ENCODE measurements around the gene SUGCT.

DNA sequence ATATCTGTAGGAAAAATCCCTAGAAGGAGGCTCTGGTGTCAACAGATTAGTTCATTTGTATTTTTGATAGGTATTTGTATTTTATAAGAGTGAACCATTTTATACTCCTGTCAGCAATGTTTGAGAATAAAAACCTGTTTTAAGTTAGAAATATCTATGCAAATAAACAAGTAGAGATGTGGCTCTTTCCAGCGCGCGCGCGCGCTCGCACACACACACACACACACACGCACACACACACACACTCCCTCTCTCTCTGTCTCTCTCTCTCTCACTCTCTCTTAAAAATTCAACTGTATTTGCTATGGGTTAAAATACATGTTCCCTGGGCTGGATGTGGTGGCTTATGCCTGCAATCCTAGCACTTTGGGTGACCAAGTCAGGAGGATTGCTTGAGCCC is 113.9 kb downstream of the SUGCT start:
- TF ChIP-seq POLR2AphosphoS5 (IDR thresholded peaks at IDR 0.05; ENCODE audit: low read depth, low read length) (no peak), TAF1 (IDR thresholded peaks at IDR 0.05; ENCODE audit: borderline replicate concordance, insufficient read depth, low read length) (no peak), SIN3A (IDR thresholded peaks at IDR 0.05; ENCODE audit: borderline replicate concordance, insufficient read depth, low read length) (no peak)
- TF ChIP-seq, protein P1, sequence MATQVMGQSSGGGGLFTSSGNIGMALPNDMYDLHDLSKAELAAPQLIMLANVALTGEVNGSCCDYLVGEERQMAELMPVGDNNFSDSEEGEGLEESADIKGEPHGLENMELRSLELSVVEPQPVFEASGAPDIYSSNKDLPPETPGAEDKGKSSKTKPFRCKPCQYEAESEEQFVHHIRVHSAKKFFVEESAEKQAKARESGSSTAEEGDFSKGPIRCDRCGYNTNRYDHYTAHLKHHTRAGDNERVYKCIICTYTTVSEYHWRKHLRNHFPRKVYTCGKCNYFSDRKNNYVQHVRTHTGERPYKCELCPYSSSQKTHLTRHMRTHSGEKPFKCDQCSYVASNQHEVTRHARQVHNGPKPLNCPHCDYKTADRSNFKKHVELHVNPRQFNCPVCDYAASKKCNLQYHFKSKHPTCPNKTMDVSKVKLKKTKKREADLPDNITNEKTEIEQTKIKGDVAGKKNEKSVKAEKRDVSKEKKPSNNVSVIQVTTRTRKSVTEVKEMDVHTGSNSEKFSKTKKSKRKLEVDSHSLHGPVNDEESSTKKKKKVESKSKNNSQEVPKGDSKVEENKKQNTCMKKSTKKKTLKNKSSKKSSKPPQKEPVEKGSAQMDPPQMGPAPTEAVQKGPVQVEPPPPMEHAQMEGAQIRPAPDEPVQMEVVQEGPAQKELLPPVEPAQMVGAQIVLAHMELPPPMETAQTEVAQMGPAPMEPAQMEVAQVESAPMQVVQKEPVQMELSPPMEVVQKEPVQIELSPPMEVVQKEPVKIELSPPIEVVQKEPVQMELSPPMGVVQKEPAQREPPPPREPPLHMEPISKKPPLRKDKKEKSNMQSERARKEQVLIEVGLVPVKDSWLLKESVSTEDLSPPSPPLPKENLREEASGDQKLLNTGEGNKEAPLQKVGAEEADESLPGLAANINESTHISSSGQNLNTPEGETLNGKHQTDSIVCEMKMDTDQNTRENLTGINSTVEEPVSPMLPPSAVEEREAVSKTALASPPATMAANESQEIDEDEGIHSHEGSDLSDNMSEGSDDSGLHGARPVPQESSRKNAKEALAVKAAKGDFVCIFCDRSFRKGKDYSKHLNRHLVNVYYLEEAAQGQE (IDR thresholded peaks at IDR 0.05; ENCODE audit: insufficient read depth in 1 of 2, low read depth in 2 of 2, low read length in 2 of 2), result no peak
